HCT116 (cell line): ENCODE results near the gene DDO. TPM values are rescaled to one million over a fixed set of nuclear protein-coding genes. Genes with fewer than 3 reads are reported as not detected.

Source experiments
- ATAC-seq: fragments of 200-7000 bp; cut with Tn5 transposase; 2 replicates; pipeline ENCODE4 v1.9.1; 2020; ENCODE audit warnings: mild to moderate bottlenecking, moderate library complexity
- BruUV-seq: library from RNA; stranded (reverse); fragments of 400-500 nt; replicated peaks from 2 replicates; lab custom pipeline; 2021; lab: Mats Ljungman, UMichigan
- CTCF ChIA-PET: fragments of 300-600 bp; sonication (Branson Sonifier 250); formaldehyde crosslinking; loops from one replicate; lab custom pipeline; 2021; ENCODE audit warnings: antibody characterized with exemption; lab: Charles Lee
- POLR2A ChIA-PET: fragments of 300-600, 350-600 bp; sonication (Branson Sonifier 250); formaldehyde crosslinking; loops from one replicate; lab custom pipeline; 2021; ENCODE audit warnings: antibody characterized with exemption; lab: Charles Lee
- RAD21 ChIA-PET, 2 experiments: fragments of 300-600 bp; sonication (Branson Sonifier 250); formaldehyde crosslinking; loops; one replicate each; lab custom pipeline; 2023; ENCODE audit warnings: low total read pairs in 2 of 2; ENCODE audit not compliant: uncharacterized antibody in 2 of 2, unreplicated experiment in 2 of 2, low non-redundant PET in 1 of 2; lab: Charles Lee
- DNase-seq: peaks from one replicate; pipeline ENCODE4 v3.0.0-alpha.2; 2010; ENCODE audit warnings: low read depth, low spot score
- H2AFZ ChIP-seq: fragments of 200-600 bp; shearing (Covaris generic), sonication (generic); 2 replicates; pipeline ENCODE4 v1.6.1; 2017; ENCODE audit warnings: low read depth, mixed run types, mixed read lengths, antibody characterized with exemption, low read length; ENCODE audit not compliant: poor library complexity, severe bottlenecking
- H3K27ac ChIP-seq: 2 replicates; pipeline ENCODE4 v1.5.1; 2012; ENCODE audit warnings: low read depth, low read length
- H3K27me3 ChIP-seq: fragments of 200-600 bp; sonication (generic); 2 replicates; pipeline ENCODE4 v1.6.1; 2016; ENCODE audit warnings: mixed run types, low read length, mixed read lengths; ENCODE audit not compliant: insufficient read depth
- H3K36me3 ChIP-seq, 2 experiments: fragments of 200-500 bp in 1 of 2; fragments of 200-600 bp in 1 of 2; sonication (Bioruptor generic) in 1 of 2; sonication (generic) in 1 of 2; 2 replicates each; pipeline versions ENCODE4 v1.5.1 to v1.6.1; 2014 to 2016; ENCODE audit warnings: low read length in 2 of 2, inconsistent platforms in 1 of 2, mixed read lengths in 1 of 2, mixed run types in 1 of 2; ENCODE audit not compliant: insufficient read depth in 2 of 2, control insufficient read depth in 1 of 2
- H3K4me1 ChIP-seq, 2 experiments: fragments of 200-600 bp in 1 of 2; sonication (generic) in 1 of 2; 2 replicates each; pipeline versions ENCODE4 v1.5.1 to v1.6.1; 2012 to 2017; ENCODE audit warnings: low read length in 2 of 2, inconsistent platforms in 1 of 2, mild to moderate bottlenecking in 1 of 2, mixed read lengths in 1 of 2, mixed run types in 1 of 2, moderate library complexity in 1 of 2; ENCODE audit not compliant: insufficient read depth in 2 of 2, control insufficient read depth in 1 of 2
- H3K4me2 ChIP-seq: fragments of 200-600 bp; sonication (generic); 2 replicates; pipeline ENCODE4 v1.6.1; 2017; ENCODE audit warnings: mixed run types, low read length, mixed read lengths
- H3K4me3 ChIP-seq, 2 experiments: fragments of 200-600 bp in 1 of 2; sonication (generic) in 1 of 2; replicated peaks in 1 of 2; 2 replicates each; pipeline ENCODE4 v1.5.1; 2011 to 2016; ENCODE audit warnings: low read length in 2 of 2, control low read depth in 1 of 2, low read depth in 1 of 2, mild to moderate bottlenecking in 1 of 2, mixed read lengths in 1 of 2, mixed run types in 1 of 2
- H3K79me2 ChIP-seq: fragments of 200-600 bp; sonication (generic); 2 replicates; pipeline ENCODE4 v1.6.1; 2017; ENCODE audit warnings: mild to moderate bottlenecking, mixed run types, low read length, moderate library complexity, mixed read lengths; ENCODE audit not compliant: insufficient read depth
- H3K9ac ChIP-seq: fragments of 200-600 bp; sonication (generic); 2 replicates; pipeline ENCODE4 v1.6.1; 2016; ENCODE audit warnings: low read length, mixed read lengths
- H3K9me2 ChIP-seq: fragments of 200-600 bp; sonication (generic), shearing (Covaris generic); 2 replicates; pipeline ENCODE4 v1.6.1; 2017; ENCODE audit warnings: mixed run types, mild to moderate bottlenecking, moderate library complexity; ENCODE audit not compliant: insufficient read depth
- H3K9me3 ChIP-seq, 2 experiments: fragments of 200-500 bp in 1 of 2; fragments of 200-600 bp in 1 of 2; sonication (Bioruptor generic) in 1 of 2; sonication (generic) in 1 of 2; 2 replicates each; pipeline ENCODE4 v1.6.1; 2014 to 2017; ENCODE audit warnings: low read length in 2 of 2, mixed read lengths in 2 of 2, inconsistent platforms in 1 of 2, low read depth in 1 of 2, mild to moderate bottlenecking in 1 of 2, mixed run types in 1 of 2, moderate library complexity in 1 of 2; ENCODE audit not compliant: control insufficient read depth in 1 of 2, insufficient read depth in 1 of 2
- H4K20me1 ChIP-seq: fragments of 200-600 bp; sonication (generic), shearing (Covaris generic); 2 replicates; pipeline ENCODE4 v1.6.1; 2017; ENCODE audit warnings: mixed run types, mild to moderate bottlenecking, moderate library complexity; ENCODE audit not compliant: insufficient read depth
- CEBPB ChIP-seq: IDR thresholded peaks from 2 replicates; pipeline ENCODE4 v1.6.1; 2012; ENCODE audit warnings: low read depth
- SRF ChIP-seq: IDR thresholded peaks from 2 replicates; pipeline ENCODE4 v1.6.1; 2012; ENCODE audit warnings: low read depth
- ZNF274 ChIP-seq: fragments of 200-500 bp; sonication (Bioruptor generic); IDR thresholded peaks from 2 replicates; pipeline ENCODE4 v1.6.1; 2014; ENCODE audit warnings: mild to moderate bottlenecking, low read depth, low read length, inconsistent platforms
- intact Hi-C: fragments of 100-400 bp; cut with micrococcal nuclease; formaldehyde crosslinking; loops from 2 replicates; pipeline ENCODE4 v1.10.0; 2022
- total RNA-seq: library from RNA; stranded (reverse); gene quantifications from one replicate; pipeline ENCODE4 v1.2.1, GENCODE V29; 2021; ENCODE audit not compliant: unreplicated experiment
- TF ChIP-seq, protein P1 (sequence below): IDR thresholded peaks from 2 replicates; pipeline ENCODE4 v1.6.1; 2012; ENCODE audit warnings: low read depth
- TF ChIP-seq, protein P2 (sequence below): IDR thresholded peaks from 2 replicates; pipeline ENCODE4 v1.6.1; 2012
- TF ChIP-seq, protein P3 (sequence below): IDR thresholded peaks from 2 replicates; pipeline ENCODE4 v1.6.1; 2011; ENCODE audit warnings: mild to moderate bottlenecking, low read length, moderate library complexity; ENCODE audit not compliant: insufficient replicate concordance; ENCODE audit errors: extremely low read depth
- TF ChIP-seq, protein P4 (sequence below), 3 experiments: fragments of 200-600 bp in 1 of 3; sonication (generic) in 1 of 3; IDR thresholded peaks in 2 of 3; conservative IDR thresholded peaks in 1 of 3; 2 replicates each; pipeline ENCODE4 v1.5.1; 2012 to 2017; ENCODE audit warnings: low read depth in 2 of 3, low read length in 2 of 3, antibody characterized with exemption in 1 of 3, borderline replicate concordance in 1 of 3, control low read depth in 1 of 3, mild to moderate bottlenecking in 1 of 3, mixed read lengths in 1 of 3, mixed run types in 1 of 3, moderate library complexity in 1 of 3; ENCODE audit not compliant: insufficient read depth in 1 of 3

Gene DDO
- total RNA-seq, 1 experiment from 2014 or later = not detected

- H3K4me1 ChIP-seq = no peaks in the 10 kb centered on the region
- H3K4me2 ChIP-seq = no peak overlapping the region
- no TSS peak for BruUV-seq
- H3K27ac ChIP-seq = no peak overlapping the region
- no peaks in the 10 kb centered on the region for H3K9me3 ChIP-seq
- H3K9me2 ChIP-seq = no peaks in the 10 kb centered on the region
- no peaks in the 10 kb centered on the region for H3K79me2 ChIP-seq
- ChIA-PET RAD21 (no interaction called here), CTCF (no interaction called here), POLR2A (no interaction called here)
- H4K20me1 ChIP-seq = no peaks in the 10 kb centered on the region
- TF ChIP-seq, protein P1, sequence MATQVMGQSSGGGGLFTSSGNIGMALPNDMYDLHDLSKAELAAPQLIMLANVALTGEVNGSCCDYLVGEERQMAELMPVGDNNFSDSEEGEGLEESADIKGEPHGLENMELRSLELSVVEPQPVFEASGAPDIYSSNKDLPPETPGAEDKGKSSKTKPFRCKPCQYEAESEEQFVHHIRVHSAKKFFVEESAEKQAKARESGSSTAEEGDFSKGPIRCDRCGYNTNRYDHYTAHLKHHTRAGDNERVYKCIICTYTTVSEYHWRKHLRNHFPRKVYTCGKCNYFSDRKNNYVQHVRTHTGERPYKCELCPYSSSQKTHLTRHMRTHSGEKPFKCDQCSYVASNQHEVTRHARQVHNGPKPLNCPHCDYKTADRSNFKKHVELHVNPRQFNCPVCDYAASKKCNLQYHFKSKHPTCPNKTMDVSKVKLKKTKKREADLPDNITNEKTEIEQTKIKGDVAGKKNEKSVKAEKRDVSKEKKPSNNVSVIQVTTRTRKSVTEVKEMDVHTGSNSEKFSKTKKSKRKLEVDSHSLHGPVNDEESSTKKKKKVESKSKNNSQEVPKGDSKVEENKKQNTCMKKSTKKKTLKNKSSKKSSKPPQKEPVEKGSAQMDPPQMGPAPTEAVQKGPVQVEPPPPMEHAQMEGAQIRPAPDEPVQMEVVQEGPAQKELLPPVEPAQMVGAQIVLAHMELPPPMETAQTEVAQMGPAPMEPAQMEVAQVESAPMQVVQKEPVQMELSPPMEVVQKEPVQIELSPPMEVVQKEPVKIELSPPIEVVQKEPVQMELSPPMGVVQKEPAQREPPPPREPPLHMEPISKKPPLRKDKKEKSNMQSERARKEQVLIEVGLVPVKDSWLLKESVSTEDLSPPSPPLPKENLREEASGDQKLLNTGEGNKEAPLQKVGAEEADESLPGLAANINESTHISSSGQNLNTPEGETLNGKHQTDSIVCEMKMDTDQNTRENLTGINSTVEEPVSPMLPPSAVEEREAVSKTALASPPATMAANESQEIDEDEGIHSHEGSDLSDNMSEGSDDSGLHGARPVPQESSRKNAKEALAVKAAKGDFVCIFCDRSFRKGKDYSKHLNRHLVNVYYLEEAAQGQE = no peak
- TF ChIP-seq, protein P2, sequence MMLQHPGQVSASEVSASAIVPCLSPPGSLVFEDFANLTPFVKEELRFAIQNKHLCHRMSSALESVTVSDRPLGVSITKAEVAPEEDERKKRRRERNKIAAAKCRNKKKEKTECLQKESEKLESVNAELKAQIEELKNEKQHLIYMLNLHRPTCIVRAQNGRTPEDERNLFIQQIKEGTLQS = no peak
- no peak for TF ChIP-seq CEBPB
- TF ChIP-seq SRF = no peak
- TF ChIP-seq, protein P3, sequence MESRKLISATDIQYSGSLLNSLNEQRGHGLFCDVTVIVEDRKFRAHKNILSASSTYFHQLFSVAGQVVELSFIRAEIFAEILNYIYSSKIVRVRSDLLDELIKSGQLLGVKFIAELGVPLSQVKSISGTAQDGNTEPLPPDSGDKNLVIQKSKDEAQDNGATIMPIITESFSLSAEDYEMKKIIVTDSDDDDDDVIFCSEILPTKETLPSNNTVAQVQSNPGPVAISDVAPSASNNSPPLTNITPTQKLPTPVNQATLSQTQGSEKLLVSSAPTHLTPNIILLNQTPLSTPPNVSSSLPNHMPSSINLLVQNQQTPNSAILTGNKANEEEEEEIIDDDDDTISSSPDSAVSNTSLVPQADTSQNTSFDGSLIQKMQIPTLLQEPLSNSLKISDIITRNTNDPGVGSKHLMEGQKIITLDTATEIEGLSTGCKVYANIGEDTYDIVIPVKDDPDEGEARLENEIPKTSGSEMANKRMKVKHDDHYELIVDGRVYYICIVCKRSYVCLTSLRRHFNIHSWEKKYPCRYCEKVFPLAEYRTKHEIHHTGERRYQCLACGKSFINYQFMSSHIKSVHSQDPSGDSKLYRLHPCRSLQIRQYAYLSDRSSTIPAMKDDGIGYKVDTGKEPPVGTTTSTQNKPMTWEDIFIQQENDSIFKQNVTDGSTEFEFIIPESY = no peak
- TF ChIP-seq, protein P4, sequence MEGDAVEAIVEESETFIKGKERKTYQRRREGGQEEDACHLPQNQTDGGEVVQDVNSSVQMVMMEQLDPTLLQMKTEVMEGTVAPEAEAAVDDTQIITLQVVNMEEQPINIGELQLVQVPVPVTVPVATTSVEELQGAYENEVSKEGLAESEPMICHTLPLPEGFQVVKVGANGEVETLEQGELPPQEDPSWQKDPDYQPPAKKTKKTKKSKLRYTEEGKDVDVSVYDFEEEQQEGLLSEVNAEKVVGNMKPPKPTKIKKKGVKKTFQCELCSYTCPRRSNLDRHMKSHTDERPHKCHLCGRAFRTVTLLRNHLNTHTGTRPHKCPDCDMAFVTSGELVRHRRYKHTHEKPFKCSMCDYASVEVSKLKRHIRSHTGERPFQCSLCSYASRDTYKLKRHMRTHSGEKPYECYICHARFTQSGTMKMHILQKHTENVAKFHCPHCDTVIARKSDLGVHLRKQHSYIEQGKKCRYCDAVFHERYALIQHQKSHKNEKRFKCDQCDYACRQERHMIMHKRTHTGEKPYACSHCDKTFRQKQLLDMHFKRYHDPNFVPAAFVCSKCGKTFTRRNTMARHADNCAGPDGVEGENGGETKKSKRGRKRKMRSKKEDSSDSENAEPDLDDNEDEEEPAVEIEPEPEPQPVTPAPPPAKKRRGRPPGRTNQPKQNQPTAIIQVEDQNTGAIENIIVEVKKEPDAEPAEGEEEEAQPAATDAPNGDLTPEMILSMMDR (IDR thresholded peaks at IDR 0.05 in 2 of 3, conservative IDR thresholded peaks at IDR 0.05 in 1 of 3; ENCODE audit: borderline replicate concordance in 1 of 3, insufficient read depth in 1 of 3, low read depth in 2 of 3, low read length in 2 of 3) = no peak
- no peak for TF ChIP-seq ZNF274
- H3K27me3 ChIP-seq = 0 out of 2 replicates have a peak, but pooled peaks cover 2% of the 10 kb centered on the region
- ATAC-seq (no peak), DNase-seq (no peak)
- H3K9ac ChIP-seq = no peak overlapping the region
- no peak overlapping the region for H3K4me3 ChIP-seq
- H2AFZ ChIP-seq = no peak overlapping the region
- H3K36me3 ChIP-seq = no peaks in the 10 kb centered on the region
- intact Hi-C loops = no loop called here
These were observed 706 bp downstream of the DDO start for GRCh38 chr6:110414669-110415068.
